Mesothelial cell of epicardium (in vitro differentiated cells): ENCODE measurements around the gene SEMA4D. TPM values are rescaled to one million over a fixed set of nuclear protein-coding genes. Genes with fewer than 3 reads are reported as not detected.

Source experiments
- DNase-seq, 2 experiments: peaks; one replicate each; pipeline ENCODE4 v3.0.0; 2021; ENCODE audit warnings: low spot score in 2 of 2; ENCODE audit not compliant: unreplicated experiment in 2 of 2
- H3K27ac Mint-ChIP-seq: 2 replicates; pipeline ENCODE4 v1.8.0; 2021; ENCODE audit warnings: mixed read lengths
- H3K27me3 Mint-ChIP-seq: 2 replicates; pipeline ENCODE4 v1.8.0; 2021; ENCODE audit warnings: low read depth, mixed read lengths
- H3K36me3 Mint-ChIP-seq: 2 replicates; pipeline ENCODE4 v1.8.0; 2021; ENCODE audit warnings: mixed read lengths
- H3K4me1 Mint-ChIP-seq: 2 replicates; pipeline ENCODE4 v1.8.0; 2021; ENCODE audit warnings: mixed read lengths
- H3K4me3 Mint-ChIP-seq: 2 replicates; pipeline ENCODE4 v1.8.0; 2021; ENCODE audit warnings: mild to moderate bottlenecking, moderate library complexity, mixed read lengths
- H3K9me3 Mint-ChIP-seq: 2 replicates; pipeline ENCODE4 v1.8.0; 2021; ENCODE audit warnings: mixed read lengths
- CTCF ChIP-seq: fragments of 200-600 bp; sonication (generic); IDR thresholded peaks from one replicate; pipeline ENCODE4 v1.5.0; 2021; ENCODE audit warnings: antibody characterized with exemption; ENCODE audit not compliant: unreplicated experiment
- total RNA-seq: library from RNA; stranded (reverse); gene quantifications from 3 replicates; pipeline ENCODE4 v1.2.1, GENCODE V29; 2021

The SEMA4D gene
- total RNA-seq, 1 donor from 2014 or later = 44.7 TPM

GRCh38 chr9:89442981-89443814, 54.7 kb downstream of the SEMA4D start:
- Mint-ChIP-seq H3K27me3 (no peaks in the 10 kb centered on the region), H3K27ac (no peak overlapping the region), H3K9me3 (no peaks in the 10 kb centered on the region), H3K4me3 (no peak overlapping the region), H3K4me1 (no peaks in the 10 kb centered on the region), H3K36me3 (no peaks in the 10 kb centered on the region)
- no peak for TF ChIP-seq CTCF
- DNase-seq = no peak

GRCh38 chr9:89442501-89442978, 55.4 kb downstream of the SEMA4D start:
- no peaks in the 10 kb centered on the region for H3K27me3 Mint-ChIP-seq
- H3K9me3 Mint-ChIP-seq = no peaks in the 10 kb centered on the region
- no peak overlapping the region for H3K27ac Mint-ChIP-seq
- no peak for DNase-seq
- H3K36me3 Mint-ChIP-seq = no peaks in the 10 kb centered on the region
- H3K4me1 Mint-ChIP-seq = no peaks in the 10 kb centered on the region
- no peak for TF ChIP-seq CTCF
- no peak overlapping the region for H3K4me3 Mint-ChIP-seq

GRCh38 chr9:89441986-89442385, 55.9 kb downstream of the SEMA4D start:
- no peak for DNase-seq
- no peak for TF ChIP-seq CTCF
- Mint-ChIP-seq H3K27me3 (no peaks in the 10 kb centered on the region), H3K4me1 (no peaks in the 10 kb centered on the region), H3K27ac (no peak overlapping the region), H3K4me3 (no peak overlapping the region), H3K36me3 (no peaks in the 10 kb centered on the region), H3K9me3 (no peaks in the 10 kb centered on the region)

GRCh38 chr9:89441655-89441970, 56.3 kb downstream of the SEMA4D start:
- no peak for DNase-seq
- H3K9me3 Mint-ChIP-seq = no peaks in the 10 kb centered on the region
- H3K27me3 Mint-ChIP-seq = no peaks in the 10 kb centered on the region
- H3K4me3 Mint-ChIP-seq = no peak overlapping the region
- no peaks in the 10 kb centered on the region for H3K36me3 Mint-ChIP-seq
- H3K27ac Mint-ChIP-seq = no peak overlapping the region
- TF ChIP-seq CTCF = no peak
- no peaks in the 10 kb centered on the region for H3K4me1 Mint-ChIP-seq

GRCh38 chr9:89440951-89441654, 56.8 kb downstream of the SEMA4D start:
- H3K4me3 Mint-ChIP-seq = no peak overlapping the region
- H3K36me3 Mint-ChIP-seq = no peaks in the 10 kb centered on the region
- no peak for DNase-seq
- H3K9me3 Mint-ChIP-seq = no peaks in the 10 kb centered on the region
- H3K4me1 Mint-ChIP-seq = no peaks in the 10 kb centered on the region
- no peak for TF ChIP-seq CTCF
- H3K27ac Mint-ChIP-seq = no peak overlapping the region
- H3K27me3 Mint-ChIP-seq = no peaks in the 10 kb centered on the region
